ENCODE measurements around the gene MLXIP. TPM values are rescaled to one million over a fixed set of nuclear protein-coding genes. Genes with fewer than 3 reads are reported as not detected.

MLXIP gene
- total and polyA plus RNA-seq, 2 of the 8 experiments (the other 6 are each of a cell fraction or from before 2014, with no cell fraction given): 5.5 to 40.5 TPM

DNA sequence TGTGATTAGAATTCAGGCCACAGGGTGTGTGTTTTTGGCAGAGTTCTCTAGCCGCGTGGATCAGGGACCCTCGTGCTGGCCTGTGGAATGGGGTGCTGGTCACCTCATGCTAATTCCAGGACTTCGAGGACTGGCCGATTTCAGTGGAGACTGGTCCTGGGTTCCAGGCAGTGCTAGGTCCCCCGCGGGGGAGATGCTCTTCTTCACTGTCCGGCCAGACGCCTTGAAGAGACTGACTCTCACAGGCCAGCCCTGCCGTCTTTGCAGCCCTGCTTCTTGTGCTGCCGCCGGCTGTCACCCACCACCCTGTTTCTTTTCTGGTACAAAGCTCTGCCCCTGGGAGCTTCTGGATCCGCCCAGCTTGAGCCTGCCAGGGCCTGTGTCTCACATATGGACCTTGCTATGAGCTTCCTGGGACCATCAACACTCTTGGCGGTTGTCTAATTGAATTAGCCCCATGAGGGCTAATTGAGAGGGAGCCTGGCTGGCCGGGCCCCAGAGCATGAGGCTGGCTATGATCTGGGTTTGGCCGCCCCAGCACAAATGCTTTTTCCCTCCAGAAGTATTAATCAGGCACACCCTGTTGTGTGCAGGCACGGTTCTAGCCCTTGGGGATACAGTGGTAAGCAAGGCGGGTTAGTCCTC is 8.2 kb downstream of the MLXIP start:
- Histone ChIP-seq H2BK5ac (ENCODE audit: low read depth, low read length) (no peak overlapping the region), H3K79me2 (ENCODE audit: control insufficient read depth in 1 of 2, insufficient read depth in 2 of 2, low read length in 2 of 2) (peaks cover 0 to 18% of the 10 kb centered on the region in 2 experiments; a peak in 3 of 4 replicates), H3K18ac (ENCODE audit: extremely low read depth, low read length) (no peak overlapping the region), H4K91ac (replicated peaks; ENCODE audit: insufficient read length, low read length) (no peak overlapping the region), H3K79me1 (ENCODE audit: low read depth, low read length) (peaks cover 18% of the 10 kb centered on the region; the same call in 1 of the 2 replicates), H3K9me3 (ENCODE audit: insufficient read depth in 2 of 2, low read depth in 1 of 2, low read length in 1 of 2) (no peaks in the 10 kb centered on the region), H2BK120ac (replicated peaks; ENCODE audit: low read depth, low read length) (no peak overlapping the region), H2AK5ac (ENCODE audit: low read depth, low read length) (no peak overlapping the region), H4K20me1 (replicated peaks in 1 of 2; ENCODE audit: control insufficient read depth in 1 of 2, insufficient read depth in 2 of 2, low read length in 2 of 2) (peaks cover 2 to 3% of the 10 kb centered on the region in 2 experiments), H3K36me3 (ENCODE audit: control insufficient read depth in 2 of 4, insufficient read depth in 4 of 4, low read length in 3 of 4) (peaks cover 0 to 5% (median 0%) of the 10 kb centered on the region in 4 experiments; a peak in 2 of 8 replicates), H3K4me2 (ENCODE audit: insufficient read depth in 1 of 2, low read depth in 2 of 2, low read length in 2 of 2) (no peak overlapping the region), H3K23ac (ENCODE audit: insufficient read length) (no peak overlapping the region), H3K23me2 (ENCODE audit: low read depth, low read length) (no peaks in the 10 kb centered on the region), H2BK12ac (ENCODE audit: low read depth, low read length) (no peak overlapping the region), H3K9ac (replicated peaks in 1 of 4; ENCODE audit: extremely low read depth in 1 of 4, low read depth in 3 of 4, low read length in 3 of 4) (no peak overlapping the region), H3K14ac (ENCODE audit: insufficient read length) (no peak overlapping the region), H3K4me1 (replicated peaks in 1 of 4; ENCODE audit: control insufficient read depth in 3 of 4, insufficient read depth in 4 of 4, low read length in 3 of 4) (peaks cover 0 to 4% (median 1%) of the 10 kb centered on the region in 4 experiments; a peak in 4 of 7 replicates), H3K27ac (ENCODE audit: low read depth, low read length) (no peak overlapping the region), H4K8ac (ENCODE audit: extremely low read depth, insufficient read depth, low read length) (no peak overlapping the region), H2BK20ac (ENCODE audit: low read length) (no peak overlapping the region), H3K27me3 (replicated peaks in 1 of 4; ENCODE audit: control insufficient read depth in 3 of 4, extremely low read depth in 1 of 4, insufficient read depth in 3 of 4, low read length in 3 of 4) (no peaks in the 10 kb centered on the region), H2AFZ (ENCODE audit: low read length) (no peak overlapping the region), H4K5ac (ENCODE audit: insufficient read length, low read depth, low read length) (no peak overlapping the region), H3K56ac (replicated peaks; ENCODE audit: insufficient read length, low read depth, low read length) (no peak overlapping the region), H3K4ac (replicated peaks; ENCODE audit: insufficient read length, low read depth, low read length) (no peak overlapping the region), H2BK15ac (ENCODE audit: low read length) (no peak overlapping the region), H3K4me3 (ENCODE audit: extremely low read depth in 1 of 4, insufficient read depth in 2 of 4, low read depth in 3 of 4, low read length in 4 of 4) (no peak overlapping the region)
- POLR2A ChIA-PET (ENCODE audit: partially characterized antibody): interaction anchor here (1.3 to 4.8 kb wide), 3 partner anchors 8 to 20 kb away, joined by 3 to 20 read pairs (median 16); partner anchors contain the start of gene MLXIP
- WGBS, 2 experiments (ENCODE audit: extremely low coverage in 1 of 2, insufficient coverage in 1 of 2, insufficient read length in 1 of 2, insufficient replicate concordance in 2 of 2, low coverage in 1 of 2, low lambda C conversion rate in 2 of 2, missing lambda C conversion rate in 1 of 2): 89% methylated on average over 18 of the region's 18 CpGs; no CpG with 5 or more reads in 1 of the 2 experiments
- CTCF ChIA-PET (ENCODE audit: partially characterized antibody): interaction anchor here (1.3 to 8.0 kb wide), 7 partner anchors 11 to 46 kb away, joined by 4 to 52 read pairs (median 6); no protein-coding TSS in a partner anchor
- DNase-seq (ENCODE audit: low read depth in 1 of 2, low spot score in 2 of 2): no peak
- TF ChIP-seq EGR1 (IDR thresholded peaks at IDR 0.05; ENCODE audit: borderline replicate concordance, low read depth, low read length) (no peak), NRF1 (IDR thresholded peaks at IDR 0.05; ENCODE audit: low read depth, low read length) (no peak), SUZ12 (IDR thresholded peaks at IDR 0.05; ENCODE audit: low read length) (no peak), RXRA (IDR thresholded peaks at IDR 0.05; ENCODE audit: insufficient read depth, low read depth, low read length) (no peak), CREB1 (IDR thresholded peaks at IDR 0.05) (no peak), SIX5 (IDR thresholded peaks at IDR 0.05; ENCODE audit: low read depth, low read length) (no peak), SRF (IDR thresholded peaks at IDR 0.05; ENCODE audit: low read depth, low read length) (no peak), JUN (IDR thresholded peaks at IDR 0.05; ENCODE audit: low read depth, low read length) (no peak), BACH1 (IDR thresholded peaks at IDR 0.05; ENCODE audit: low read length) (no peak)
- FAIRE-seq: no peak
